ENCODE results near the gene OSBPL7. TPM values are rescaled to one million over a fixed set of nuclear protein-coding genes. Genes with fewer than 3 reads are reported as not detected.
A peak's percentile ranks its signal among the peaks of the same experiment; 100 is the strongest.

OSBPL7 gene
- total RNA-seq, 4 donors from 2014 or later = 0.89 to 4.6 (median 1.6) TPM

DNA sequence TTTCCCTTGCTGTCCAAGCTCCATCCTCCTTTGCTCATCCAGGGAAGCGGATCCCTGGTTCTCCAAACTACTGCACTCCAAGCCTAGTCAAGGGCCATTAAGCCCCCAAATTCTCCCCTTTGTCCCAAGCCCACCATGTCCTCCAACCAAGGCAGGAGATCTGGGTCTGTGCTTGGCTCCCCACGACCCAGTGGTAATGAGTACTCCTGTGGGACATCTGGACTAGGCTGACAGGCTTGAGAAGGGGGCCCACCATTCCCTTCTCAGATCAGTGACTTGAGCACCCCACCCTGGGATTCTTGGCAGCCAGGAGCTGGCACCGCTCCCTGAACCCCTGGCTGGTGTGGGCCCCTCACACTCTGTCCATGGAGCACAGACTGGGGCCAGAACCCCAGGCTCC lies 17.1 kb downstream of the OSBPL7 start:
- Histone ChIP-seq H3K36me3 (peaks cover 0 to 13% of the 10 kb centered on the region in 2 donors), H3K27me3 (no peaks in the 10 kb centered on the region), H3K4me1 (peaks cover 0 to 23% of the 10 kb centered on the region in 2 donors), H3K27ac (peak overlapping the region in 1 of 4 donors; percentile 3), H3K4me3 (no peak overlapping the region), H3K9me3 (no peaks in the 10 kb centered on the region)
- intact Hi-C loops (cut with DNase I; ENCODE audit: low total_unique reads) (loop anchor here (5.0 to 10.0 kb wide), 2 partner anchors 110 to 142 kb away; partner anchors contain the start of gene TBKBP1), in situ Hi-C loops (cut with MboI; ENCODE audit: low sequenced_read_pairs in 4 of 4) (loop anchor here in 1 of 4 donors (10.0 kb wide), 1 partner anchor 110 kb away; the partner anchor contains the start of gene TBKBP1)
- no peak for ATAC-seq
- no peak for DNase-seq
- no peak for TF ChIP-seq POLR2A (IDR thresholded peaks at IDR 0.05)

DNA sequence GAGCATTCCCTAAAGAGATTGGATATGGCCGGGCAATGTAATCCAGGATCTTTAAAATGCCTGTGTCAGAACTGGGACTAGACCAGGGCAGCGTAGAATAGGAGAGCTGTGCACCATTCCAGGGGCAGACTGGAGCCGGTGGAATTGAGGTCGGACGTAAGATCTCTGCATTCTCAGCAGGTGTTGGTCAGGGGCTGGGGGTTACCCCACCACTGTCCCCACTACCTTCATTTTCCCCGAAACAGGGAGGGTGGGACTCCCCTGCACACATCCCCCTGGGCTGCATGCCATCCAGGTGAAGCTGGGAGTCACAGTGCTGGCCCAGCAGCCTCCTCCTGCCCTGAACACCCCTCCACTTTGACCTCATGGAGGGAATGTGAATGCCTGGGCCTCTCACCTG lies 17.8 kb downstream of the OSBPL7 start:
- TF ChIP-seq POLR2A (IDR thresholded peaks at IDR 0.05) = no peak
- no peak for TF ChIP-seq CTCF (IDR thresholded peaks at IDR 0.05 in 4 of 5, conservative IDR thresholded peaks at IDR 0.05 in 1 of 5)
- Histone ChIP-seq H3K4me1 (peaks cover 0 to 23% of the 10 kb centered on the region in 2 donors), H3K27ac (no peak overlapping the region), H3K27me3 (no peaks in the 10 kb centered on the region), H3K4me3 (no peak overlapping the region), H3K9me3 (no peaks in the 10 kb centered on the region), H3K36me3 (peaks cover 0 to 6% of the 10 kb centered on the region in 2 donors)
- DNase-seq = no peak
- intact Hi-C loops (cut with DNase I; ENCODE audit: low total_unique reads) (loop anchor here (5.0 to 10.0 kb wide), 2 partner anchors 109 to 141 kb away; partner anchors contain the start of gene TBKBP1), in situ Hi-C loops (cut with MboI; ENCODE audit: low sequenced_read_pairs in 4 of 4) (loop anchor here in 1 of 4 donors (10.0 kb wide), 1 partner anchor 109 kb away; the partner anchor contains the start of gene TBKBP1)
- no peak for ATAC-seq

DNA sequence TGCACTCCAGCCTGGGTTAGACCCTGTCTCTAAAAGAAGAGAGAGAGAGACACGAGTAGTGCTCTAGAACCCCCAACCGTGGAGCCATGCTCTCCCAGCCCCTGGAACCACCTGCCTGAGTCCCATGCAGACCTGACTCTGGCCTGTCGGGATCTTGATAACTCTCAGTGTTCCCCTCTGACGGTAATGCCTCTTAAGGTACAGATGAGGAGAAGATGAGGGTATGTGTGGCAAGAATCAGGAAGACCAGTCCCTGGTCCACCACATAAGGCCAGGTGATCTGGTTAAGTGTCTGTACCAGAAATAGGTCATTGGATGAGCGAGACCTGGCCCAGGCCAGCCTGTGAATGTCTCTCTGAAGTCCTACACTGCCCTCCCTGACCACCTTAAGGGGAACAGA lies 18.4 kb downstream of the OSBPL7 start:
- no peak for TF ChIP-seq POLR2A (IDR thresholded peaks at IDR 0.05)
- no peak for TF ChIP-seq CTCF (IDR thresholded peaks at IDR 0.05 in 4 of 5, conservative IDR thresholded peaks at IDR 0.05 in 1 of 5)
- DNase-seq (no peak), ATAC-seq (no peak)
- in situ Hi-C loops (cut with MboI; ENCODE audit: low sequenced_read_pairs in 4 of 4) (loop anchor here in 1 of 4 donors (10.0 kb wide), 1 partner anchor 108 kb away; the partner anchor contains the start of gene TBKBP1), intact Hi-C loops (cut with DNase I; ENCODE audit: low total_unique reads) (loop anchor here (5.0 to 10.0 kb wide), 2 partner anchors 108 to 141 kb away; partner anchors contain the start of gene TBKBP1)
- peaks cover 0 to 5% of the 10 kb centered on the region in 2 donors for H3K36me3 ChIP-seq
- H3K27me3 ChIP-seq = no peaks in the 10 kb centered on the region
- no peak overlapping the region for H3K4me3 ChIP-seq
- peaks cover 0 to 23% of the 10 kb centered on the region in 2 donors for H3K4me1 ChIP-seq
- H3K27ac ChIP-seq = no peak overlapping the region
- H3K9me3 ChIP-seq = no peaks in the 10 kb centered on the region

DNA sequence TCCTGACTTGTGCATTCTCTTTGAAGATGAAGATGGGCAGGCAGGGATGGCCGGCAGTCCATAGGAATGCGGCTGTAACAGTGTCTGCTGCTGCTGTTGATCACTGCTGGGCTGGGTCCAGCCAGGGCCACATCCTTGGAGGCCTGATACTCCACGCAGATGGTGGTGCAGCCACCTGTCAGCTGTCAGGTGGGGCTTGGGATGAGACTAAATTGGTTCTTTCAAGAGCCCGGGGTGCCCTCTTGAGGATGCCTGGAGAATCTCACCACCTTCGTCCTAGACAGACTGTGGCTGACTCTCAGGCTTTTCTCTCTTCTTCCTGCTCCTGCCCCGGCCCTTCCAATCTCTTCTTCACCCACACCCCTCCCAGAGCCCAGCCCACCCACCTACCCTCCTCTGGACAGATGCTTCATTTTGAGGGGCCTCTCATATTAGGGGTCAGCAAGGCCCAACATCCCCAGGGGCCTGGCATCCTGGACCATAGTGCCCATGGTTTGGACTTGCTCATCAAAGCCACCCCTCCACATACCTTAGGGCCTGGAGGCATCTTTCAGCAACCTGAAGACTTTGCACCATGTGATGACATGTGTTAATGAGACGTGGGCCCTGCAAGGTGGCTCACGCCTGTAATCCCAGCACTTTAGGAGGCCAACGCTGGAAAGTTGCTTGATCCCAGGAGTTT lies 19.1 kb downstream of the OSBPL7 start:
- H3K36me3 ChIP-seq = no peaks in the 10 kb centered on the region
- intact Hi-C loops (cut with DNase I; ENCODE audit: low total_unique reads) (loop anchor here (5.0 to 10.0 kb wide), 2 partner anchors 108 to 140 kb away; partner anchors contain the start of gene TBKBP1), in situ Hi-C loops (cut with MboI; ENCODE audit: low sequenced_read_pairs in 4 of 4) (loop anchor here in 1 of 4 donors (10.0 kb wide), 1 partner anchor 108 kb away; the partner anchor contains the start of gene TBKBP1)
- H3K27me3 ChIP-seq = no peaks in the 10 kb centered on the region
- ATAC-seq (peak; percentile 50 to 61), DNase-seq (peak in 1 of 2 donors; percentile 40)
- peaks cover 0 to 19% of the 10 kb centered on the region in 2 donors for H3K4me1 ChIP-seq
- no peak overlapping the region for H3K27ac ChIP-seq
- TF ChIP-seq POLR2A (IDR thresholded peaks at IDR 0.05) = no peak
- TF ChIP-seq CTCF (IDR thresholded peaks at IDR 0.05 in 4 of 5, conservative IDR thresholded peaks at IDR 0.05 in 1 of 5) = peak; percentile 28 to 56 (median 45)
- no peak overlapping the region for H3K4me3 ChIP-seq
- H3K9me3 ChIP-seq = no peaks in the 10 kb centered on the region

GRCh38 chr17:47801906-47802305 lies 19.7 kb downstream of the OSBPL7 start:
- intact Hi-C loops (cut with DNase I; ENCODE audit: low total_unique reads) (loop anchor here (5.0 to 10.0 kb wide), 2 partner anchors 107 to 140 kb away; partner anchors contain the start of gene TBKBP1), in situ Hi-C loops (cut with MboI; ENCODE audit: low sequenced_read_pairs in 4 of 4) (loop anchor here in 1 of 4 donors (10.0 kb wide), 1 partner anchor 107 kb away; the partner anchor contains the start of gene TBKBP1)
- Histone ChIP-seq H3K4me1 (peaks cover 0 to 14% of the 10 kb centered on the region in 2 donors), H3K4me3 (no peak overlapping the region), H3K27ac (no peak overlapping the region), H3K27me3 (no peaks in the 10 kb centered on the region), H3K9me3 (no peaks in the 10 kb centered on the region), H3K36me3 (no peaks in the 10 kb centered on the region)
- no peak for ATAC-seq
- no peak for DNase-seq
- no peak for TF ChIP-seq CTCF (IDR thresholded peaks at IDR 0.05 in 4 of 5, conservative IDR thresholded peaks at IDR 0.05 in 1 of 5)
- TF ChIP-seq POLR2A (IDR thresholded peaks at IDR 0.05) = no peak
